HCT116 (cell line): Measurements from ENCODE around the gene PPP2R3A.

ENCODE experiments used
- FOSL1 ChIP-seq: IDR thresholded peaks from 2 replicates; pipeline ENCODE4 v1.6.1; 2012; ENCODE audit warnings: low read depth
- RAD21 ChIP-seq: IDR thresholded peaks from 2 replicates; pipeline ENCODE4 v1.6.1; 2012; ENCODE audit warnings: low read depth, mild to moderate bottlenecking

- TF ChIP-seq FOSL1 (no peak), RAD21 (no peak)
Observed at GRCh38 chr3:135920275-135920674, 45.3 kb upstream of the PPP2R3A start.
